ENCODE data around the gene MYPOP. TPM values are rescaled to one million over a fixed set of nuclear protein-coding genes. Genes with fewer than 3 reads are reported as not detected.

Gene MYPOP
- total and polyA plus RNA-seq, 9 of the 15 experiments (the other 6 are each of a cell fraction or from before 2014, with no cell fraction given): 0.32 to 7.6 (median 1.6) TPM

DNA sequence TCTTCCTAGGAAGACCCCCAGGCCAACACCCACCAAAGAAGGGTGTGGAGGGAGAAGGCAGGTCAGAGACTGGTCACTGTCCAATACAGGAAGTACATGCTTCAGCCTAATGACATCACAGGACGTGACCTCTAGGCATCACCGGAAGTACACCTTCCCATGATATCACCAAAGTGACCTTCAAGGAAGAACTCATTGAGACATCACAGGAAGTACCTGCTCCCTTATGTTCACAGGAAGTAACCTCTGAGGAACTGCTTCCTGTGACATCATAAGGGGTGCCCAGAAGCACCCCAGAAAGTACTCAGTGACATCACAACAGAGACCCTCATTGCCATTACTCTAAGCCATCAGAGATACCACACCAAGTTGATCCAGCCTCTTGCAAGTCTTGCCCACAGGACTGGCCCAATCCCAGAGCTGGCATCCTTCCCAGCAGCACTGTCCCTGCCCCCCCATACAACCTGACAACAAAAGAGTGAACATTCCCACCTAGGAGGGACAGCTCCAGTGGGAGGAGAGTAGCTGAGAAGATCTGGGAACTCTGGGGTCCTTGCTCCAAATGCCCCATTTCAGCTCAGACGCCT is 36.4 kb upstream of the MYPOP start (continued):
- TF ChIP-seq ZNF699 (CRISPR knock-in tag; IDR thresholded peaks at IDR 0.05; ENCODE audit: insufficient replicate concordance): no peak
- TF ChIP-seq, protein P1, sequence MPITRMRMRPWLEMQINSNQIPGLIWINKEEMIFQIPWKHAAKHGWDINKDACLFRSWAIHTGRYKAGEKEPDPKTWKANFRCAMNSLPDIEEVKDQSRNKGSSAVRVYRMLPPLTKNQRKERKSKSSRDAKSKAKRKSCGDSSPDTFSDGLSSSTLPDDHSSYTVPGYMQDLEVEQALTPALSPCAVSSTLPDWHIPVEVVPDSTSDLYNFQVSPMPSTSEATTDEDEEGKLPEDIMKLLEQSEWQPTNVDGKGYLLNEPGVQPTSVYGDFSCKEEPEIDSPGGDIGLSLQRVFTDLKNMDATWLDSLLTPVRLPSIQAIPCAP (CRISPR knock-in tag; IDR thresholded peaks at IDR 0.05; ENCODE audit: borderline replicate concordance): no peak
- TF ChIP-seq, protein P2, sequence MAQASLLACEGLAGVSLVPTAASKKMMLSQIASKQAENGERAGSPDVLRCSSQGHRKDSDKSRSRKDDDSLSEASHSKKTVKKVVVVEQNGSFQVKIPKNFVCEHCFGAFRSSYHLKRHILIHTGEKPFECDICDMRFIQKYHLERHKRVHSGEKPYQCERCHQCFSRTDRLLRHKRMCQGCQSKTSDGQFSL (CRISPR knock-in tag; IDR thresholded peaks at IDR 0.05): no peak
- TF ChIP-seq, protein P2 (tag; IDR thresholded peaks at IDR 0.05): no peak
- no peak for TF ChIP-seq OTX1 (CRISPR knock-in tag; IDR thresholded peaks at IDR 0.05)
- no peak for TF ChIP-seq PHTF2 (CRISPR knock-in tag; IDR thresholded peaks at IDR 0.05)
- TF ChIP-seq, protein P3, sequence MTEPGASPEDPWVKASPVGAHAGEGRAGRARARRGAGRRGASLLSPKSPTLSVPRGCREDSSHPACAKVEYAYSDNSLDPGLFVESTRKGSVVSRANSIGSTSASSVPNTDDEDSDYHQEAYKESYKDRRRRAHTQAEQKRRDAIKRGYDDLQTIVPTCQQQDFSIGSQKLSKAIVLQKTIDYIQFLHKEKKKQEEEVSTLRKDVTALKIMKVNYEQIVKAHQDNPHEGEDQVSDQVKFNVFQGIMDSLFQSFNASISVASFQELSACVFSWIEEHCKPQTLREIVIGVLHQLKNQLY (CRISPR knock-in tag; conservative IDR thresholded peaks at IDR 0.05): no peak
- TF ChIP-seq ZNF184 (CRISPR knock-in tag; IDR thresholded peaks at IDR 0.05): no peak
- no peak for TF ChIP-seq ZNF121 (CRISPR knock-in tag; conservative IDR thresholded peaks at IDR 0.05)
- TF ChIP-seq, protein P4, sequence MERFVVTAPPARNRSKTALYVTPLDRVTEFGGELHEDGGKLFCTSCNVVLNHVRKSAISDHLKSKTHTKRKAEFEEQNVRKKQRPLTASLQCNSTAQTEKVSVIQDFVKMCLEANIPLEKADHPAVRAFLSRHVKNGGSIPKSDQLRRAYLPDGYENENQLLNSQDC (CRISPR knock-in tag; IDR thresholded peaks at IDR 0.05): no peak
- TF ChIP-seq, protein P5, sequence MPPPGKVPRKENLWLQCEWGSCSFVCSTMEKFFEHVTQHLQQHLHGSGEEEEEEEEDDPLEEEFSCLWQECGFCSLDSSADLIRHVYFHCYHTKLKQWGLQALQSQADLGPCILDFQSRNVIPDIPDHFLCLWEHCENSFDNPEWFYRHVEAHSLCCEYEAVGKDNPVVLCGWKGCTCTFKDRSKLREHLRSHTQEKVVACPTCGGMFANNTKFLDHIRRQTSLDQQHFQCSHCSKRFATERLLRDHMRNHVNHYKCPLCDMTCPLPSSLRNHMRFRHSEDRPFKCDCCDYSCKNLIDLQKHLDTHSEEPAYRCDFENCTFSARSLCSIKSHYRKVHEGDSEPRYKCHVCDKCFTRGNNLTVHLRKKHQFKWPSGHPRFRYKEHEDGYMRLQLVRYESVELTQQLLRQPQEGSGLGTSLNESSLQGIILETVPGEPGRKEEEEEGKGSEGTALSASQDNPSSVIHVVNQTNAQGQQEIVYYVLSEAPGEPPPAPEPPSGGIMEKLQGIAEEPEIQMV (tag; conservative IDR thresholded peaks at IDR 0.05; ENCODE audit: low read depth): no peak
- no peak for TF ChIP-seq TEAD1 (CRISPR knock-in tag; IDR thresholded peaks at IDR 0.05)
- TF ChIP-seq, protein P6, sequence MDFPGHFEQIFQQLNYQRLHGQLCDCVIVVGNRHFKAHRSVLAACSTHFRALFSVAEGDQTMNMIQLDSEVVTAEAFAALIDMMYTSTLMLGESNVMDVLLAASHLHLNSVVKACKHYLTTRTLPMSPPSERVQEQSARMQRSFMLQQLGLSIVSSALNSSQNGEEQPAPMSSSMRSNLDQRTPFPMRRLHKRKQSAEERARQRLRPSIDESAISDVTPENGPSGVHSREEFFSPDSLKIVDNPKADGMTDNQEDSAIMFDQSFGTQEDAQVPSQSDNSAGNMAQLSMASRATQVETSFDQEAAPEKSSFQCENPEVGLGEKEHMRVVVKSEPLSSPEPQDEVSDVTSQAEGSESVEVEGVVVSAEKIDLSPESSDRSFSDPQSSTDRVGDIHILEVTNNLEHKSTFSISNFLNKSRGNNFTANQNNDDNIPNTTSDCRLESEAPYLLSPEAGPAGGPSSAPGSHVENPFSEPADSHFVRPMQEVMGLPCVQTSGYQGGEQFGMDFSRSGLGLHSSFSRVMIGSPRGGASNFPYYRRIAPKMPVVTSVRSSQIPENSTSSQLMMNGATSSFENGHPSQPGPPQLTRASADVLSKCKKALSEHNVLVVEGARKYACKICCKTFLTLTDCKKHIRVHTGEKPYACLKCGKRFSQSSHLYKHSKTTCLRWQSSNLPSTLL (IDR thresholded peaks at IDR 0.05): no peak
- TF ChIP-seq POLR2H (tag; IDR thresholded peaks at IDR 0.05; ENCODE audit: low read depth): no peak
- TF ChIP-seq MXI1 (IDR thresholded peaks at IDR 0.05; ENCODE audit: low read depth, low read length): no peak
- no peak for TF ChIP-seq HLTF (IDR thresholded peaks at IDR 0.05)
- TF ChIP-seq ZNF224 (CRISPR knock-in tag; IDR thresholded peaks at IDR 0.05): no peak
- no peak for TF ChIP-seq HMG20B (CRISPR knock-in tag; IDR thresholded peaks at IDR 0.05)
- no peak for TF ChIP-seq ZNF12 (CRISPR knock-in tag; IDR thresholded peaks at IDR 0.05)
- no peak for TF ChIP-seq ZNF589 (CRISPR knock-in tag; IDR thresholded peaks at IDR 0.05; ENCODE audit: low read depth)
